Measurements from ENCODE around the gene PARD6G.
A peak's percentile ranks its signal among the peaks of the same experiment; 100 is the strongest.

The PARD6G gene

DNA sequence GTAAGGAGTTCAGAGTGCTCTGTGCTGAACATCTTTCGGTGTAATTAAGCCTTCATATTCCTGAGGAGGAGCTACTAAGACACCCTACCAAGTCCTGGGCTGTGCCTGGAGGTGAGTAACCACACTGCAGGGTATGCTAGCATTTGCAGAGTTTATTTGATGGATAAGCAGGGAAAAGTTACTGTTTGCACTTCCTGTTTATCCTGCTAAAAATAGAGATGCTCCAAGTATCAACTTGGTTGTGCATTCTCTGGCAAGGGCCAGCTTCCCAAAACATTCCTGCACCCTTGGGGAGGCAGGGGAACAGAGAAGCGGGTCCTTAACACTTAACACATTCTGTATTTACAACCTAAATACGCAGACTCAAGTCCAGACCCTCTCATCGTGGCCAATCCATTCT is 49.8 kb downstream of the PARD6G start:
- Histone ChIP-seq H3K4me2 (peak overlapping the region in 2 of 11 experiments; percentile 12 to 26; a peak in 1 of 22 replicates), H3K4me3 (no peak overlapping the region), H3K36me3 (no peaks in the 10 kb centered on the region)

DNA sequence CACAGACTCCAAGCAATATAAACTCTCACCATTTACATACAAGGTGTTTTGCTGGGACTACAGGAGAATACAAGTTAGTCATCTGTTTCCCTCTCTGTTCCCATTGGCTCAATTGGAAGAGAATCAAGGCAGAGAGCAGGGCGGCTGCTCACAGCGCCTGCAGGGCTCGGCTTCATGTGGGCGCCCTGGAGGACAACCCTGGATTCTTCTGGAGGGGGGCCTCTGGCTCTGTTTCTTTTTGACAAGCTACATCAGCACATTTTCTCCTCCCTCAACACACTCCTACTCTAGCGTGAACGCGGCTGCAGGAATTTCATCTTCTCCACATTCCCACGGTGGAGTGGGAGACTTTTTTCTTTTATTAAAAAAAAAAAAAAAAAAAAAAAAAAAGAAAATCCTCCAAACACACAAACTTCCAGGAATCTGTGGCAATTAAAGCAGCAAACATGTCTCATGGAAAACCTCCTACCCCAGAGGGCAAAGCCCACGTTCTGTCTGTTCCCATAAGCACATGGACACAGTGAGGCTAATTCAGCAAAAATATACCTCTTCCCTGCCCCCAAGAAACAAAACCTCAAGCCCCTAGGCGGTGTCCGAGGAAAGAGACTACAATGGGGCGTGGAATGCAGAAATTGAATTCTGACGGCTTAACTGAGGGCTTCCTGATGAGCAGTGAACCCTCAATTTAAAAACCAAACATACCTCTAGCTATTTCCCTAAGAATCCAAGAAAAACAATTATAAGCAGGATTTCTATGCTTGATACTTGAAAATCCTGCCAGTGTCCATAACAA is 50.6 kb downstream of the PARD6G start:
- no peak overlapping the region for H3K27ac ChIP-seq
- no peaks in the 10 kb centered on the region for H3K36me3 ChIP-seq
- H3K27me3 ChIP-seq, result no peaks in the 10 kb centered on the region
- no peak overlapping the region for H3K4me3 ChIP-seq
- no peaks in the 10 kb centered on the region for H3K9me3 ChIP-seq (replicated peaks in 1 of 11)
- H3K4me1 ChIP-seq, result peaks cover 22 to 38% (median 30%) of the 10 kb centered on the region in 10 experiments
- no peak overlapping the region for H3K4me2 ChIP-seq
- TF ChIP-seq Cebpa-rat (IDR thresholded peaks at IDR 0.05), result no peak
- no peaks in the 10 kb centered on the region; a peak in 2 of 22 replicates for H4K20me1 ChIP-seq
- H3K9ac ChIP-seq, result no peak overlapping the region

More for the DNA sequence above, 49.8 kb downstream of the PARD6G start:
- Histone ChIP-seq H3K9ac (no peak overlapping the region), H3K27ac (no peak overlapping the region), H3K4me1 (peaks cover 22 to 36% (median 29%) of the 10 kb centered on the region in 10 experiments), H3K27me3 (no peaks in the 10 kb centered on the region), H3K9me3 (replicated peaks in 1 of 11) (no peaks in the 10 kb centered on the region), H4K20me1 (no peaks in the 10 kb centered on the region; a peak in 2 of 22 replicates)
- no peak for TF ChIP-seq Cebpa-rat (IDR thresholded peaks at IDR 0.05)

DNA sequence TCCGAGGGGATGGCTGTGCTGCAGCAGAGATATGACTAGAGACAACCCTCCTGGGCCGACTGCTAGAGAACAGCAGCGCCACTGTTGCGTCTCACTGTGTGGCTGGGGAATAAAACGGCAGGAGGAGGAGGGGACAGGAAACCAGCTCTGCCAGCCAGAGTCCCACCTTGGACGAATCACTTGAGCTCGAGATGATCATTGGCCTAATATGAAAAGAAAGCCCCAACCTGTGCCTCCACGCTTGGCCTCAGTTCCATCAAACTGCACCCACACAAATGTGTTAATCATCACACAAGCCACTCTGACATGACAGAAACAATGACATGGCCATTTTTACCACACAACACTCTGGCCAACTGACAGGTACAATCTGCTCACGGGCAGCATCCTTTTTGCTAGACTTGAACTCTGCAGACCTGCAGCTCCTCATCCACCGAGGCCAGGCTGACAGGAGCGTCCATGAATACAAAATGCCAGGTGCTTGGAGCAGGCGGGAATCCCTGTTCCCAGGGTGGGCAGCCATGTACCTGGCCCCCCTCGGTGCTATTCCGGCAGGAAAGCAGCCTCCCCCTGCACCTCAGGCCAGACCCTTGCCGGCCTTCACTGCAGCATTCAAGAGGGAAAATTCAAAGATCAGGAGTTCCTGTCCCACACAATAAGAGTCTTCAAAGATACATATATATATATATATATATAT is 52.3 kb downstream of the PARD6G start:
- Histone ChIP-seq H3K9ac (no peak overlapping the region), H3K9me3 (replicated peaks in 1 of 11) (no peaks in the 10 kb centered on the region), H4K20me1 (no peaks in the 10 kb centered on the region; a peak in 1 of 22 replicates), H3K4me3 (no peak overlapping the region), H3K36me3 (no peaks in the 10 kb centered on the region), H3K27ac (no peak overlapping the region), H3K4me1 (peaks cover 14 to 22% (median 19%) of the 10 kb centered on the region in 10 experiments), H3K4me2 (peak overlapping the region; percentile 9 to 55 (median 25); a peak in 15 of 22 replicates), H3K27me3 (no peaks in the 10 kb centered on the region)
- TF ChIP-seq Cebpa-rat (IDR thresholded peaks at IDR 0.05), result no peak

DNA sequence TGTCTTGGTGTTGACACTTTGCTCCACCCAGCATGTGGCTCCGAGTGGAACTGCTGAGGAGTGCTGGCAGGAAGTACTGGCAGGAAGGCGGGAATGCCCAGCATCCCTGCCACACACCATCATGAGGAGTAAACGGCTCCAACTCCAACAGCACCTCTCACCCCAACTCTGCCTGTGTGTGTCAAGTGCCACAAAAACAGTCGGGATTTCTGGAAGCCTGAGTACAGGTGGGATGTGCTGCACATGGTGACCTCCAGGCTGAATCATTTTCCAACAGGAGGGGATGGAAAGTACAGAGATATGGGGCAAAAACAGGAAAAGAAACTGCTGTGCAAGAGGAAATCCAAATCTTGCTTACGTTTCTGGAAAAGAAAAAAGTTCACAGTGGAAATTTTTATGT is 53.6 kb downstream of the PARD6G start:
- no peak for TF ChIP-seq Cebpa-rat (IDR thresholded peaks at IDR 0.05)
- H3K27me3 ChIP-seq, result no peaks in the 10 kb centered on the region

DNA sequence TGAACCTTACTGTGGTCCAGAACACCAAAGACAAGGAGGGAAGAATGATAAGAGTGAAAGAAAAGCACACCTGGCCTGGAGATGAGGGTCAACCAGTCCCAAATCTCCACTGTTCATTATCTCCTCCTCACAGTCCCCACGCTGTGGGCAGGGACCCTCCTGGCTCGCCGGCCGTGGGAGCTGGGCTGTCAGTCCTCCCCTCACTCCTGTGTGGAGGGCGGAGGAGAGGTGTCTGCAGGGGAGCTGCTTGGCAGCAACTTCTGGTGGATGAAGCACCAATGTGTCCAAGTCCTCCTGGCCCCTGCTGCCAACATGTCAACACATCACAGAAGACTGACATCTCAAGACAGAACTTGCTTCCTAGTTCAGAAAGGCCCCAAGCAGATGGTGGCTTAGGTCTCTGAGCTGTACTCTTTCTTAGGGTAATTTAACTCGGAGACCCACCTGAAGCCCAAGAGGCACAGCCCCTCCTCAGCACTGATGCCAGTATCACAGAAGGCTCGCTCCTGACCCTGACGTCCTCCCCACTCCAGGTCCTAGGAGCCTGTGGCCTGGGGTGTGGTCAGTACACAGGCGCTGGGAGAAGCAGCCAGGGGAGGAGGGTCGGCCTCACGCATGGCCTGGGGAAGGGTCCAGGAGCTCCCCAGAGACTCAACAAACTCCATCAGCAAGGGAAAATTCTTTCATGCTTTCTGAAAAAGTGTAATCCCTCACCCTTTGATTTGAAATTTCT is 54.5 kb downstream of the PARD6G start:
- H3K4me1 ChIP-seq, result peaks cover 14 to 22% (median 19%) of the 10 kb centered on the region in 10 experiments
- no peak for TF ChIP-seq Cebpa-rat (IDR thresholded peaks at IDR 0.05)

More for the DNA sequence above, 53.6 kb downstream of the PARD6G start:
- Histone ChIP-seq H3K36me3 (no peaks in the 10 kb centered on the region), H3K4me2 (peak overlapping the region in 3 of 11 experiments; percentile 40 to 70 (median 48); a peak in 6 of 22 replicates), H3K4me3 (no peak overlapping the region), H3K27ac (no peak overlapping the region), H3K9me3 (replicated peaks in 1 of 11) (no peaks in the 10 kb centered on the region), H3K4me1 (peaks cover 14 to 22% (median 19%) of the 10 kb centered on the region in 10 experiments), H4K20me1 (no peaks in the 10 kb centered on the region; a peak in 1 of 22 replicates), H3K9ac (no peak overlapping the region)

DNA sequence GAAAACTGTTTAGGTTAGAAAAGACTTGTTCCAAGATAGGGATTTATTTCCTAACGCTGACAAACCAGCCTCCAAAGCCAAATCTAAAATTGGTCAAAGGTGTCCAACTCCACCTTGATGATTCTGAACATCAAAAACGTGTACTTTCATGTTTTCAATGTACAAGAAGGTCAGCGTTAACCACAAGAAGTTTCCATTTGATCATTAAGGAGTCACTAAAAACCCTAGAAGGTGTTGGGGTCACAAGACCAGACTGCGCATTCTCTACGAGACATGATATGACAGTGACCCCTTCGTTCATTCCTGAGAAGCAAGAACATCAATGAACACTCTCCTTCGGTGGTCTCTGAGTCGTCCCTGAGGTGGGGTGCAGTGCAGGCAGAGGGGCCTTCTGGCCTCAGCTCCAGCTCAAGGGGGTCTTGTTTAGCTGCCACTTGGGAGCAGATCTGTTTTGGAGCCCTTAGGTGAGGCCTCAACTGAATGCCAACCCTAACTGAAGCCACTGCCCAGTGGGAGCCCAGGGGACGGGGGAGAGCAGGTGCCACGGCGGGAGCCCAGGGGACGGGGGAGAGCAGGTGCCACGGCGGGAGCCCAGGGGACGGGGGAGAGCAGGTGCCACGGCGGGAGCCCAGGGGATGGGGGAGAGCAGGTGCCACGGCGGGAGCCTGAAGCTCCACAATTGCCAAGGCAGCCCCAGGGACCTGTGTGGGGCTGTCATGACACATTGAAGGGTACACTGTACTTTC is 55.2 kb downstream of the PARD6G start:
- Histone ChIP-seq H3K9me3 (replicated peaks in 1 of 11) (no peaks in the 10 kb centered on the region), H3K4me1 (peaks cover 14 to 21% (median 16%) of the 10 kb centered on the region in 10 experiments), H3K4me3 (no peak overlapping the region), H3K4me2 (peak overlapping the region in 6 of 11 experiments; percentile 19 to 53 (median 43); a peak in 11 of 22 replicates), H3K27ac (no peak overlapping the region), H3K27me3 (no peaks in the 10 kb centered on the region), H4K20me1 (no peaks in the 10 kb centered on the region; a peak in 1 of 22 replicates), H3K9ac (no peak overlapping the region), H3K36me3 (no peaks in the 10 kb centered on the region)
- TF ChIP-seq Cebpa-rat (IDR thresholded peaks at IDR 0.05), result no peak

More for the DNA sequence above, 54.5 kb downstream of the PARD6G start:
- Histone ChIP-seq H3K4me3 (no peak overlapping the region), H3K4me2 (peak overlapping the region in 6 of 11 experiments; percentile 19 to 53 (median 43); a peak in 12 of 22 replicates), H3K27me3 (no peaks in the 10 kb centered on the region), H3K27ac (no peak overlapping the region), H3K9ac (no peak overlapping the region), H3K36me3 (no peaks in the 10 kb centered on the region), H4K20me1 (no peaks in the 10 kb centered on the region; a peak in 1 of 22 replicates), H3K9me3 (replicated peaks in 1 of 11) (no peaks in the 10 kb centered on the region)

DNA sequence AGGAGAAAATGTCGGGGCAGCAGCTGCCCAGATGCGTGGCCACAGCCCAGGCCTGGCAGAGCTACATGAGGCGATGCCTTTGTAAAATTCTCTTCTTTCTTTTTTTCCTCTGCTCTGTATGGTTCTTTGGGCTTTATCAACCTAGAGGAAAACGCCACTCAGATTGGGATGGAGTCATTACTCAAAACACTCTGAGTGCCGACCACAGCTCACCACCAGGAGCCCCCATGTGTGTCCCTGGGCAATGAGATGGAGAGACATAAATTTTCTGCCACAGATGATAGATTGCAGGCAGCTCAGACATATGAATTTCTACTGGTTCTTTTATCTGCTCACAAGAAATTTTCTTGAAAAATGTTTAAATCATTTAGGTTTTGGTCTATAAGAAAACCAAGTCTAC is 56.0 kb downstream of the PARD6G start:
- Histone ChIP-seq H3K4me2 (no peak overlapping the region), H3K9me3 (replicated peaks in 1 of 11) (no peaks in the 10 kb centered on the region), H3K4me1 (peaks cover 14 to 21% (median 16%) of the 10 kb centered on the region in 10 experiments), H3K27ac (no peak overlapping the region), H3K9ac (no peak overlapping the region), H3K4me3 (no peak overlapping the region), H3K27me3 (no peaks in the 10 kb centered on the region), H3K36me3 (no peaks in the 10 kb centered on the region), H4K20me1 (no peaks in the 10 kb centered on the region; a peak in 1 of 22 replicates)
- TF ChIP-seq Cebpa-rat (IDR thresholded peaks at IDR 0.05), result no peak

DNA sequence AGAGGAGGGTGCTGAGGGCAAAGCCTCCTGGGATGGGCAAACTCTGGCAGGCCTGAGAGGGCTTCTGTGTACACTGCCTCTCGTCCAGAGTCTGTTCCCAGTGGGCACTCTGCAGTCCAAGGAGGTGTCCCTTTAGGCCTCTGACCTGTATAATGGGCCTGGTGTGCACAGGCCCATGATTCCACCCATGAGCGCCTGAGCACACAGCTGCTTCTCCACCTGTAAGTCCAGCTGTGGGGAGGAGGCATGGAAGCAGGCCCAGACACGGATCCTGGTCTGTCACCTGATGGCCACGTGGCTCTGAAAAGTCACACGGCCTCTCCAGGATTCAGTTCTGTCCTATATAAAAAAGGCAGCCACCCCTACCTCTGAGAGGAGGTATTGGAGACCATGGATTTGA is 57.0 kb downstream of the PARD6G start:
- no peak overlapping the region for H3K4me2 ChIP-seq
- H3K27ac ChIP-seq, result no peak overlapping the region
- H3K4me1 ChIP-seq, result peaks cover 14 to 21% (median 16%) of the 10 kb centered on the region in 10 experiments
- no peak overlapping the region for H3K4me3 ChIP-seq
- no peaks in the 10 kb centered on the region for H3K27me3 ChIP-seq
- H3K9me3 ChIP-seq (replicated peaks in 1 of 11), result no peaks in the 10 kb centered on the region
- no peaks in the 10 kb centered on the region for H3K36me3 ChIP-seq
- no peak overlapping the region for H3K9ac ChIP-seq
- TF ChIP-seq Cebpa-rat (IDR thresholded peaks at IDR 0.05), result no peak
- H4K20me1 ChIP-seq, result no peaks in the 10 kb centered on the region; a peak in 1 of 22 replicates

All from BLaER1 treated with 17β-estradiol and CSF1 and Interleukin-3, amounts not matched to agents 10 nM and 100 nM (cell line).